ENCODE results near the gene LYZL2.

LYZL2 gene

DNA sequence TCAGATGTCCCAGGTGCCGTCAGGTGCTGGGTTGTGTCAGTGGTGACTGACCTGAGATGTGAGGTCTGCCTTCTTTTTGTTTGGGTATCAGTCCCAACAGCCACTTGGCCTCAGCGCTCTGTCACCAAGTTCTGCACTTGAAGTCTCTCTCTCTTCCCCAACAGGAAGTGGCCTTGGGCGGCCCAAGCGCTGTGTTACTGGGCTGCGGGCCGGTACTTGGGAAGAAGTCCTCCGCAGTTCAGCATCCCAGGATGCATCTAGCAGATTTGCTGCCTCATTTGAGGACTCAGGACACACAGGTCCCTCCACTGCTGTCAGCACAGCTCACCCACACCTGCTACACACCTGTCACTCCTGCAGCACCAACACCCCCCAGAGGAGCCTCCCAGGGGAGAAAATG, 40.1 kb downstream of the LYZL2 start:
- DNase-seq, result peak; percentile 47

DNA sequence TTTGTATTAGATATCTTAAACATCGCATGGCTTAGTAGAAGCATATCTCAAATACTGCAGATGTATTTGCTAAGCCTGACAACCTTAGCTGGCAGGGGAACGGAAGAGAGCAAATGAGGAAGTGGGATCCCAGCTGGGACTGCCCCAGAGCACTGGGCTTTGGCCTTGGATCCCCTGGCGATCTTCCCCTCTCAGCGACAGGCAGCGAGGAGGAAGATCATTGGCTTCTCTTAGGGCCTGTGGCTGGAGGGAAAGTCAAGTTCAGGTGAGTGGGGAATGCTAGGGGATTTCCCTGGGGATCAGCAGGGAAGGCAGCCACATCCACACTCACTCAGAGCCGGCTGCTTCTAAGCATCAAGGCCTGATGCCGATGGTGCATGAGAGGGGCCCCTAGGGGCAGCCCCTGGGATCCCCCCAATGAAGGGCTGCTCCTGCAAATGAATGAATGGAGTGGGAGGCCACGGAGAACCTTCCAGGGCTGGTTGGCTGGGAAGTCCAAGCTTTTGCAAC, 42.0 kb downstream of the LYZL2 start:
- peak; percentile 97 for DNase-seq

DNA sequence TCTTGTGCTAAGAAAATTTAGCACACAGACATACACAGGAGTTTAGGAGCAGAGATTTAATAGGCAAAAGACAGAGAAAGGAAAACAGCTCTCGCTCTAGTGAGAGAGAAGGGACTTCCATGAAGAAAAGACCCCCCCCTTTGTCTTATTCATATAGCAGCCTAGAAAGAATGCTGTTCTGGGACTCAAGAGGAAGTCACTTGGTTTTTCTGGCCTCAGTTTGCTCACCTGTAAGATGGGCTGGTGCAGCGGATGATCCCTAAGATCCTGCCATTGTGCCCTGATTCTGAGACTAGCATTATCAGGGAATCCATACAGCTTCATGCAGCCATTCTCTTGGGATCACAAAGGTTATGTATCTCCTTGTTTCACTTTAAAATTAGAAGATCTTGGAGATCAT, 42.7 kb downstream of the LYZL2 start:
- no peak for DNase-seq

DNA sequence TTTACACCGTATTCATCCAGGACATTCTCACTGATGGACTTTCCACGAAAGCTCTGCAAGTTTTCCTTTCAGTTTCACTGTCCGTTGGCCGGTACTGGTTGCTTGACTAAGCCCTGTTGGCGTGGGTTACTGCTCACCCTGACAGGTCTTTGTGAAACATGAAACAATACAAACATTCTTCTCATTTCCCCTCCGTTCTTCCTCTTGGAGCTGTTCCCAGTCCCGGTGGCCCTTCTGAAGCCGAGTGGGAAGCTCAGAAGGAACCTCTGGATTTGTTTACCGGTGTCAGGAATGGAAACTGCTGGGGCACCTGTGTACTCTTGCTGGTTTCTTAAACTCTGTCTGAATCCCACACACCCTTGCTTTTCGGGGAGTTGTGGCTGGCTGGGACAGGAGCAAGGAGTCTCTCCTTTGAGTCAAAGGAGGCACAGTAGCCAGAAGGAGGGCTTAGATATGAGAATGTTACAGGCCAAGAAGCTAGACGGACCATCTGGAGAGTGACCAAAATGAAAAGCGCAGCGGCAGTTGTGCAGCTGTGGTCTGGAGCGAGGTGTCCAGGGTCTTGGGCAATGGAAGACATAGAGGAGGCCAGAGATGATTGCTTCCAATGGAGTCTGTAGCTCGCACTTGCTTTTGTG, 45.7 kb downstream of the LYZL2 start:
- peak; percentile 98 for DNase-seq

DNA sequence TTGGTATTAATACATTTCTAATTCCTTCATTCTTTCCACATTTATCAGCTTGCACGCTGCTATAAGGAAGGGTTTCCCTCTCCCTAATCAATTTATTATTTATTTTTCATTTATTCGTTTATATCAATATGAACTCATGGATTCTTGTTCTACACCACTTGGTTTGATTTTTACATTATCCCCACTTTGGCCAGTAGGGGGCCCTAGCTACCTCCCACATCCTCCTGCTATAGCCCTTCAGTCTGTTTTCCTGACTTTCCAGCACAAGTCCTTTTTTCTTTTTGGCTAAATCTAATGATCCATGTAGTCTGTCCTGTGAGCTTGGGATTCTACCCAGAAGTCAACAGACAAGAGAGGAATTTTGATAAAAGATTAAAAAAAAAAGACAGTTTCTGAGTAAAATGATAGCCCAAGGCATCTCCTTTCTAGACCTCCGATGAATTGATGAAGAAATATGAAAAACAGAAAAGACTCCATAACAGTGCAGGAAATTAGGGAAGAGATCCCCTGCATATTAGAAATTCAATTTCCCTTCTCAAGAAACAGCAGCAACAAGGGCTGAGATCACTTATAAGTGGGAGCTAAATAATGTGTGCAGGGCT, 47.7 kb downstream of the LYZL2 start:
- peak; percentile 67 for DNase-seq

DNA sequence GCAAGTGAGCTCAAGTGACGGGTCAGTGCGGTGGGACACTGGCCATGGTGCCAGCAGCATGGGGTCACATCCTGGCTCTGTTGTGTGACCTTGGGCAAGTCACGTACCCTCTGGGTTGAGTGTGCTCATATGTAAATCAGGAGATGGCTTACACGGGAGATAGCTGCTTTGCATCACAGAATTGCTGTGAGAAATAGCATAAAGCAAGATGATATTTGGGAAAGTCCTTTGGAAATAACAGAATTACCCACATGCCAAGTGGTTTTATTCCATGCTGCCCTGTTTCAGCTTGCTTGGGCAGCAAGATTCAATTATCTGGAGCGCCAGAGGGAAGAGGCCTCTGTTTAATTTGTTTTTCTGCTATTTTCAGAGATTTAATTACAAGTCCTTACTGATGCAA, 48.9 kb downstream of the LYZL2 start:
- DNase-seq, result peak; percentile 92

DNA sequence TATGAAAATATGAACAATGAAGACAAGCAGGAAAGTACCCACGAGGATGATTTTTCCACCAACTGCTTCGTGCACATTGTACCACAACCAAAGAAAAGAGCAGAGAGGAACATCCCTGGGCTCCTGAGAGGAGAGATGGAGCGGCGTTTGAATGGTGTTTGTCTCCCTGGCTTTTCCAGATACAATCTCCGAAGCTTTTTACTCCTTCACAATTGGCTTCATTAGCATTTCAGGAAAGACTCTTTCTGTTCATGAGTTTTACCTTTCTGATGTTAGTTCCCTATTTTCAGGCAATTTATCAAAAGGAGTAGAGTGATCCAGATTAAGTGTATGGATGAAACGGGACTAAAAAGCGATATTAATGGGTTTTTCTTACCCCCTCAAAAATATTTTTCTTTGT, 49.3 kb downstream of the LYZL2 start:
- DNase-seq, result no peak

DNA sequence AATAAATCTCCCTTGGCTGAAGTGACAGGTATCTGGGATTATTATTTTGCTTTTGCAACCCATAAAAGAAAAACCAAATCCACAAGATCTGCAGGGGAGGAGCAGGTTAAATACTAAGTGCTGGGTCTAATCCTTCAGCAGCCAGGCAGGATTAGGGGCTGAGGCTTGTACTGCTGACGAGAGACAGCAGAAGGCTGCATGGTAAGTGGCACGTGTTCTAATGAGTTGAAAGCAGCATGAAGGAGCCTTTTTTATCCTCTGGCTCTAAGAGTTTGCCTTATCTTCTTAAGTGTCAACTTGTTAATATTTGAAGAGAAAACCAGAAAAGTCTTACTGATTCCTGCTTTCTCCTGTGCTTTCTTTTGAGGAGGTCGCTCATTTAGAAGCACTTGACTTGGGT, 50.0 kb downstream of the LYZL2 start:
- DNase-seq, result no peak

DNA sequence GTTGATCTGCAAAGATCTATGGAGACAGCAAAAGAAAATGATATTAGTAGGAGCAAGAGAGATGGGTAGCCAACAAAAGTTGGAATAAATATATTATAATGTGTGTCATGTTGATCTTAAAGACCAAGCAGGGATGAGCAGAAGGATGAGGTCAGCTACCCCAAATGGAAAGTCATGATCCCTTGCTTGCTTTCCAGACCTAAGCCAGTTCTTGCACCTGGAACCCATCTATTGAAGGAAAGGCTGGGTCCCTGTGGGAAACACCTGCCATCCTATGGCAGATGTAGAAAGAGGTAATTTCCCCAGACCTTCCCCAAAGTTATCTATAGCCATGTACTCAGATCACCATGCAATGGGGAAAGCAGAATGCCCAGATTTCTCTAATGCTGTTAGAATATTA, 52.5 kb downstream of the LYZL2 start:
- DNase-seq, result no peak

DNA sequence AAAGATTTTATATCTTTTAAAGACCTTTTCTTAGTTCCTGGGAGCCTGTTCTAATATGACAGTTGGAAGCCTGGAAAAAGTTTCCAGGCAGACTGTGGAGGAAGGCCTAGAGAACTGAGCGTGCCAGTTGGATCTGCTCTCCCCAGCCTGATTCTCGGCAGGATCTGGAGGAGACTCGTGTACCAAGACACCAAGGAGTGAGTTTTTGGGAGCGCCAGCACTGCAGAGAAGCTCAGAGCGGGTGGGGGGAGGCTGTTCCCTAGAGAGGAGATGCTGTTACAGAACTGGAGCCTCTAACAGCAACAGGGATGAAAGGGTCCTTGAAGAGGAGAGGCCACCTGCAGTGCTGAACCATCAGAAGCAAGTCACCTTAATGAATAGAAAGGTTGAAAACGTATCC, 52.9 kb downstream of the LYZL2 start:
- DNase-seq, result no peak

DNA sequence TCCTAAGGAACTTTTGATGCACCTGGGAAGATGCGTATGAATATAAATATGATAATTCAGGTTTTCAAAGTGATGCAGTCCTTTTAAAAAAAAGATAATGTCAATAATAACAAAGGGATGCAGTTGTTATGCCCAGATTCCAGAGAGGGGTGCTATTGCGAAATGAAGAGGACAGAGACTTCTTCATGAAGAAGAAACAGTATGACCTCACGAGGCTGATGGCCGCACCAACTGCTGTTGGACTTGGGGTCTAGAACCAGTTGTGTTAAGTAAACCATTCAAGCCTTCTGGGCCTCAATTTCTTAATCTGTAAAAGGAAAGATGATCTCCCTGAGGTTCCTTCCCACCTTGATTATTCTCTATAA, 55.1 kb downstream of the LYZL2 start:
- DNase-seq, result no peak

DNA sequence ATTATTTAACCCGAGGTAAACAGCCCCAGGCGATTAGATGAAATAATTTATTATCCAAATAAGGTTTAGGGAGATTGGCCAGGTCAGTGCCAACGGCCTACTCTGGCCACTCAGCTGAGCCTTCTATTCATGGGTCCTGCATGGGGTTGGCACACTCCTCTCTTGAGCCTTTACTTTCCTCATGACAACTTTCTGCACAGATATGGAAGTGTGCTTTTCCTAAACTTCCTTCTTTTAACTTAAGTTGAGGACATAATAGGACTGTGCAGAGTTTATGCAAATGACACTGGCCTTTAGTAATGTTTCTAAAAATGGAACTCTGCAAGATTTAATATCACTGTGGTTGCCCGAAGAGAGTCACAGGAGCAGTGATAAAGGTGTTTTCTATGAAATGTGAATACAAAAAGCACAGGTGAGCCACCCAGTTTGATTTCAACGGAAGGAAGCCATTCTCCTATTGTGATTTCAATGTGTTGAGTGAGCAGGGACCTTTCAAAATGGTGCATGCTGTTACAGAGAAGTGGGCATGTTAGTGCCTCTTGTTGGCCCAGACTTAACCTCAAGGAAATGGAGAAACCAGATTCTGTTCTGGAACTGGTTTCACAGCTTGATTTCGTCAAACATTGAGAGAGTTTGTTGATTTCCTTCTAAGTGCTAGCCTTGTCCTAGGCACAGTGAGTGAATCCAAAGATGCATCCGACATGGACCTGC, 55.7 kb downstream of the LYZL2 start:
- peak; percentile 90 for DNase-seq

DNA sequence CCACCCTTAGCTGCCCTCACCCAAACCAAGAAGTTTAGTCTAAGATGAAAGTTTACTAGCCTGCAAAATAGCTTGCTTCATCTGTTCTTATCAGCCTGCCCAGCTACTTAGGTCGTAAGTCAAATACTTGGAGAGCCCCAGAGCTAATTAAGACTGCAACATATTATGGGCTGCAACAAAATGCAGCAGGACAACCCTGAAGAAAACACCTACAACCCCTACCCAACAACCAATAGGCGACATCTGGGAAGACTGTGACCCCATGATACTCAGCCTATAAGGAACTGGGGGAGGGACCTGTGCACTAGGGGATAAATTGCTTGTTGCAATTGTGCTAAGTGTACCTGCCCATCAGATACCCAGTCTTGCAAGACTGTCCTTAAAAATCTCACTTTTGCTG, 64.1 kb downstream of the LYZL2 start:
- no peak for DNase-seq

DNA sequence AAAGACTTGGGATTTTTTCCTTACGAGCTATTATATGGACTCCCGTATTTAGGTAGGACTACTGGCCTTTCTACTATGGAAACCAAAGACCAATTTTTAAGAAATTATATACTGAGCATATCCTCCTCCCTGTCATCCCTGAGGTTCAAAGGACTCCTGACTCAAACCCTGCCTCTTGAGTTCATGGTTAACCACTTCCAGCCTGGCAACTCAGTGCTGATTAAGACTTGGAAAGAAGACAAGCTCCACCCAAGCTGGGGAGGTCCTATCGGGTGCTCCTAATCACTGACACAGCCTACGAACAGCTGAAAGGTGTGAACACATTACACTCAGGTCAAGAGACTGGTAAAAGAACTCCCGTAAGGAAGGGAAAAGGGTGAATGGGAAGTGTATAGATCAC, 66.8 kb downstream of the LYZL2 start:
- no peak for DNase-seq

Measured in inflammatory macrophage treated with lipopolysaccharide for 4 hours (primary cell).